CD1c-positive myeloid dendritic cell (primary cell): ENCODE data around the gene ZFP36L1.

ENCODE experiments used
- DNase-seq: peaks from one replicate; pipeline ENCODE4 v3.0.0-alpha.2; 2016; ENCODE audit errors: extremely low spot score

The ZFP36L1 gene

GRCh38 chr14:68762953-68763764 is 29.7 kb downstream of the ZFP36L1 start:
- DNase-seq = no peak

- DNase-seq = no peak
Measured at GRCh38 chr14:68761391-68761790, 31.5 kb downstream of the ZFP36L1 start.

GRCh38 chr14:68760761-68761160 is 32.1 kb downstream of the ZFP36L1 start:
- DNase-seq = no peak

GRCh38 chr14:68759937-68760336 is 32.9 kb downstream of the ZFP36L1 start:
- no peak for DNase-seq

GRCh38 chr14:68759017-68759560 is 33.8 kb downstream of the ZFP36L1 start:
- no peak for DNase-seq

GRCh38 chr14:68758301-68758700 is 34.6 kb downstream of the ZFP36L1 start:
- DNase-seq = no peak

- peak; percentile 95 for DNase-seq
Measured at GRCh38 chr14:68757618-68758081, 35.2 kb downstream of the ZFP36L1 start.

GRCh38 chr14:68756734-68757133 is 36.1 kb downstream of the ZFP36L1 start:
- no peak for DNase-seq

- DNase-seq = no peak
Measured at GRCh38 chr14:68756000-68756481, 36.8 kb downstream of the ZFP36L1 start.

GRCh38 chr14:68755016-68755353 is 37.9 kb downstream of the ZFP36L1 start:
- no peak for DNase-seq

GRCh38 chr14:68753690-68754089 is 39.2 kb downstream of the ZFP36L1 start:
- no peak for DNase-seq

- no peak for DNase-seq
Measured at GRCh38 chr14:68752271-68753006, 40.4 kb downstream of the ZFP36L1 start.

GRCh38 chr14:68749487-68750475 is 43.1 kb downstream of the ZFP36L1 start:
- no peak for DNase-seq

- no peak for DNase-seq
Measured at GRCh38 chr14:68748691-68749090, 44.2 kb downstream of the ZFP36L1 start.

- no peak for DNase-seq
Measured at GRCh38 chr14:68748260-68748659, 44.6 kb downstream of the ZFP36L1 start.

- DNase-seq = no peak
Measured at GRCh38 chr14:68747393-68747792, 45.5 kb downstream of the ZFP36L1 start.

- DNase-seq = no peak
Measured at GRCh38 chr14:68744613-68745012, 48.3 kb downstream of the ZFP36L1 start.

- peak; percentile 96 for DNase-seq
Measured at GRCh38 chr14:68741839-68742470, 50.9 kb downstream of the ZFP36L1 start.

- DNase-seq = no peak
Measured at GRCh38 chr14:68741477-68741791, 51.4 kb downstream of the ZFP36L1 start.

GRCh38 chr14:68740788-68741476 is 51.9 kb downstream of the ZFP36L1 start:
- no peak for DNase-seq

GRCh38 chr14:68739701-68740100 is 53.2 kb downstream of the ZFP36L1 start:
- DNase-seq = no peak
